HepG2 (cell line): Measurements from ENCODE around the gene CGA. TPM values are rescaled to one million over a fixed set of nuclear protein-coding genes. Genes with fewer than 3 reads are reported as not detected.

ENCODE experiments used
- ATAC-seq: fragments of 200-7000 bp; cut with Tn5 transposase; 3 replicates; pipeline ENCODE4 v1.9.1; 2020; ENCODE audit warnings: mild to moderate bottlenecking, moderate library complexity
- BruUV-seq: library from RNA; stranded (reverse); fragments of 400-500 nt; replicated peaks from 2 replicates; lab custom pipeline; 2021; lab: Mats Ljungman, UMichigan
- CTCF ChIA-PET: fragments of 300-600 bp; formaldehyde crosslinking; extraction: SDS; loops from one replicate; lab custom pipeline; 2021; ENCODE audit warnings: low total read pairs, inconsistent platforms, low intra/inter-chr PET ratio; lab: Yijun Ruan, JAX
- POLR2A ChIA-PET: fragments of 350-600 bp; sonication (Branson Sonifier 250); formaldehyde crosslinking; loops from one replicate; lab custom pipeline; 2020; ENCODE audit warnings: antibody characterized with exemption, inconsistent platforms; lab: Yijun Ruan, JAX
- DNase-seq: peaks from one replicate; pipeline ENCODE4 v3.0.0-alpha.2; 2015; ENCODE audit warnings: low spot score
- FAIRE-seq: peaks from 3 replicates; lab custom pipeline; 2011; peaks lifted over from hg19 to GRCh38; lab: Jason Lieb, UNC
- H2AFZ ChIP-seq: one replicate; pipeline ENCODE4 v1.6.1; 2011; ENCODE audit warnings: low read length, inconsistent platforms
- H3K27ac ChIP-seq: fragments of 300-600 bp; 3 replicates; pipeline ENCODE4 v1.8.0; 2011; ENCODE audit warnings: mixed run types, mild to moderate bottlenecking, mixed read lengths, low read length, inconsistent platforms; ENCODE audit not compliant: insufficient read depth; ENCODE audit errors: extremely low read length
- H3K27me3 ChIP-seq, 2 experiments: fragments of 200-600 bp in 1 of 2; 2 replicates in 1 of 2; 3 replicates in 1 of 2; pipeline versions ENCODE4 v1.6.0 to v1.8.0; 2011; ENCODE audit warnings: low read length in 2 of 2, mild to moderate bottlenecking in 2 of 2, moderate library complexity in 2 of 2, inconsistent platforms in 1 of 2; ENCODE audit not compliant: insufficient read depth in 2 of 2, control insufficient read depth in 1 of 2
- H3K36me3 ChIP-seq, 2 experiments: fragments of 200-600 bp in 1 of 2; replicated peaks in 1 of 2; 2 replicates in 1 of 2; 3 replicates in 1 of 2; pipeline versions ENCODE4 v1.5.1 to v1.8.0; 2011; ENCODE audit warnings: low read length in 2 of 2, inconsistent platforms in 1 of 2; ENCODE audit not compliant: insufficient read depth in 2 of 2, control insufficient read depth in 1 of 2
- H3K4me1 ChIP-seq: 2 replicates; pipeline ENCODE4 v1.5.1; 2012; ENCODE audit warnings: low read length, inconsistent platforms; ENCODE audit not compliant: insufficient read depth
- H3K4me2 ChIP-seq: 2 replicates; pipeline ENCODE4 v1.6.0; 2011; ENCODE audit warnings: low read depth, low read length, inconsistent platforms
- H3K4me3 ChIP-seq, 3 experiments: fragments of 200-600 bp in 1 of 3; sonication (generic), shearing (Covaris generic) in 1 of 3; replicated peaks in 1 of 3; 2 replicates each; pipeline ENCODE4 v1.5.1; 2011 to 2016; ENCODE audit warnings: low read length in 3 of 3, inconsistent platforms in 2 of 3, low read depth in 2 of 3, mild to moderate bottlenecking in 2 of 3, control low read depth in 1 of 3, mixed read lengths in 1 of 3; ENCODE audit not compliant: insufficient read depth in 1 of 3
- H3K79me2 ChIP-seq: one replicate; pipeline ENCODE4 v1.6.1; 2011; ENCODE audit warnings: low read length, inconsistent platforms; ENCODE audit not compliant: insufficient read depth
- H3K9ac ChIP-seq: 2 replicates; pipeline ENCODE4 v1.6.0; 2011; ENCODE audit warnings: mild to moderate bottlenecking, low read depth, low read length, inconsistent platforms; ENCODE audit not compliant: insufficient read depth
- H3K9me3 ChIP-seq: 2 replicates; pipeline ENCODE4 v1.5.1; 2012; ENCODE audit warnings: mild to moderate bottlenecking, low read length
- H4K20me1 ChIP-seq: 2 replicates; pipeline ENCODE4 v1.6.0; 2011; ENCODE audit warnings: inconsistent platforms, mild to moderate bottlenecking, low read length, moderate library complexity; ENCODE audit not compliant: insufficient read depth
- ATF7-NPFF ChIP-seq: sonication (generic); formaldehyde crosslinking; IDR thresholded peaks from 2 replicates; pipeline ENCODE4 v1.8.1; 2023; ENCODE audit warnings: mild to moderate bottlenecking, low read depth, missing genetic modification reagents, moderate library complexity
- CCDC6 ChIP-seq: sonication (generic); formaldehyde crosslinking; IDR thresholded peaks from 2 replicates; pipeline ENCODE4 v1.8.1; 2022; ENCODE audit warnings: mild to moderate bottlenecking, missing genetic modification reagents, moderate library complexity
- HNRNPK ChIP-seq: fragments of 200-400 bp; formaldehyde crosslinking; IDR thresholded peaks from 2 replicates; pipeline ENCODE4 v1.6.1; 2018; ENCODE audit warnings: low read length, low read depth, moderate library complexity, mild to moderate bottlenecking; ENCODE audit not compliant: poor library complexity, severe bottlenecking
- HOXA3 ChIP-seq: sonication (generic); formaldehyde crosslinking; IDR thresholded peaks from 2 replicates; pipeline ENCODE4 v1.5.0; 2020; ENCODE audit warnings: missing genetic modification reagents
- MED13 ChIP-seq: sonication (generic); formaldehyde crosslinking; IDR thresholded peaks from 2 replicates; pipeline ENCODE4 v1.5.0; 2020; ENCODE audit warnings: missing genetic modification reagents
- TSC22D2 ChIP-seq: sonication (generic); formaldehyde crosslinking; IDR thresholded peaks from 2 replicates; pipeline ENCODE4 v1.5.1; 2020; ENCODE audit warnings: missing genetic modification reagents, mild to moderate bottlenecking, borderline replicate concordance
- ZNF280D ChIP-seq: sonication (generic); formaldehyde crosslinking; IDR thresholded peaks from 2 replicates; pipeline ENCODE4 v1.5.1; 2020; ENCODE audit warnings: mild to moderate bottlenecking, missing genetic modification reagents
- ZNF552 ChIP-seq: sonication (generic); formaldehyde crosslinking; IDR thresholded peaks from 2 replicates; pipeline ENCODE4 v1.9.0; 2022; ENCODE audit warnings: missing genetic modification reagents, mild to moderate bottlenecking, borderline replicate concordance
- ZNF883 ChIP-seq: sonication (generic); formaldehyde crosslinking; IDR thresholded peaks from 2 replicates; pipeline ENCODE4 v1.5.1; 2020; ENCODE audit warnings: mild to moderate bottlenecking, missing genetic modification reagents; ENCODE audit errors: not compliant biosample characterization
- WGBS: methylation state at CpG from one replicate; pipeline ENCODE4 v1.1.6; 2017; ENCODE audit warnings: low lambda C conversion rate; 5-methylcytosine and 5-hydroxymethylcytosine counted together
- in situ Hi-C: cut with HindIII; loops from 2 replicates; pipeline ENCODE4 v1.10.0; 2017; ENCODE audit warnings: low pct_unique_long_range_greater_than_20kb; ENCODE audit not compliant: extremely low pct_ligation_motif_present
- intact Hi-C: fragments of 100-400 bp; cut with micrococcal nuclease; formaldehyde crosslinking; loops from one replicate; pipeline ENCODE4 v1.10.0; 2022; ENCODE audit not compliant: unreplicated experiment
- polyA plus RNA-seq, 8 experiments: library from polyadenylated mRNA; depleted of rRNA in 3 of 8; stranded (reverse) in 7 of 8; unstranded in 1 of 8; fragments of >200 nt; fragmentation: Illumina TruSeq in 4 of 8; extraction: Trizol in 4 of 8; gene quantifications; 2 replicates each; pipeline versions ENCODE4 v1.2.1 to v1.2.3, GENCODE V29; 2011 to 2016; ENCODE audit warnings: low read depth in 4 of 8, missing spikeins in 1 of 8, mixed read lengths in 1 of 8; ENCODE audit not compliant: insufficient read depth in 1 of 8
- total RNA-seq, 5 experiments: library from RNA; depleted of rRNA; stranded (reverse); fragments of >200 nt; fragmentation: Illumina TruSeq; extraction: Trizol; gene quantifications; 2 replicates each; pipeline ENCODE4 v1.2.3, GENCODE V29; 2016; ENCODE audit warnings: low read depth in 1 of 5

Gene CGA
- total and polyA plus RNA-seq, 2 of the 13 experiments (the other 11 are each of a cell fraction or from before 2014, with no cell fraction given): 0.09 TPM; not detected in 1

DNA sequence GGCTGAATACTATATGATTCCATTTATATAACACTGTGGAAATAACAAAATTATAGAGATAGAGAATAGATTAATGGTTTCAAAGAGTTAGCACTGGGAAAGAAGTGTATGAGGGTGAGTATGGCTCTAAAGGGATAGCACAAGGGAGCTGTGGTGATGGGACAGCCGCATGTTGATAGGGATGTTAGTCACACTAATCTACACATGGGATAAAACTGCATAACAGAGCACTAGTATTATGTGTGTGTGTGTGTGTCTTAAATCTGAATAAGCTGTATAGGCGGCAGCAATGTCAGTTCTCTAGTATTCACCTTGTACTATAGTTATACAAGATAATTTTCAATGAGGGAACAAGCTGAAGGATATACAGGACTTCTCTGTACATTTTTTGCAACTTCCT is 5.8 kb downstream of the CGA start (continued):
- no peak for TF ChIP-seq MED13 (CRISPR knock-in tag)
- TF ChIP-seq ATF7-NPFF (CRISPR knock-in tag): no peak

DNA sequence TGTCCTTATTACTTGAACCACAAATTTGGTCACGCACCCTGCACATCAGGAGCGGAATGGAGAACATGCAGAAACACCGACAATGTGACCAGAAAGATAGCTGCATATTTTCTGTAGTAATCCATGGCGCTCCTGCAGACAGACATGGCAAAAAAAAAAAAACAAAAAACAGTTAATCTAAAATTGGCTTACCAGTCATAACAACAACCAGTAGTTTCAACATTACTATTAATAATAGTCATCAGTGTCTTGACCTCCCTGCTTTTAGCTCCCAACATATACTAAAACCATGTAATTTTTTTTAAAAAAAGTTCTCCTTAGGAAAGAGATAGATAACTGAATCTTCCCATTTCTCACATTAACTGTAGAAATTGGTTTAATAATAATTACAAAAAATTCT is 6.8 kb downstream of the CGA start:
- Histone ChIP-seq H3K79me2 (no peaks in the 10 kb centered on the region), H3K9ac (no peak overlapping the region), H3K4me2 (no peak overlapping the region), H3K4me1 (no peaks in the 10 kb centered on the region), H2AFZ (no peak overlapping the region), H4K20me1 (no peaks in the 10 kb centered on the region), H3K4me3 (no peak overlapping the region), H3K27me3 (0 out of 5 replicates have a peak, but pooled peaks cover 0 to 4% of the 10 kb centered on the region in 2 experiments), H3K36me3 (no peaks in the 10 kb centered on the region), H3K27ac (no peak overlapping the region), H3K9me3 (no peaks in the 10 kb centered on the region)
- WGBS: 43% methylated on average over 4 of the region's 4 CpGs
- CTCF ChIA-PET: no interaction called here
- POLR2A ChIA-PET: no interaction called here
- intact Hi-C loops (no loop called here), in situ Hi-C loops (no loop called here)
- BruUV-seq: no TSS peak
- FAIRE-seq (no peak), DNase-seq (no peak), ATAC-seq (no peak)
- TF ChIP-seq HOXA3 (CRISPR knock-in tag): no peak

GRCh38 chr6:87082160-87082721 is 12.7 kb downstream of the CGA start:
- TF ChIP-seq ZNF552 (CRISPR knock-in tag) (no peak), CCDC6 (CRISPR knock-in tag) (no peak), ZNF883 (CRISPR knock-in tag) (no peak), HNRNPK (no peak), ZNF280D (CRISPR knock-in tag) (no peak), TSC22D2 (no peak)
- BruUV-seq: no TSS peak

More at GRCh38 chr6:87082160-87082721, 12.7 kb downstream of the CGA start:
- DNase-seq (no peak), ATAC-seq (no peak), FAIRE-seq (no peak)
- ChIA-PET CTCF (no interaction called here), POLR2A (no interaction called here)
- Histone ChIP-seq H3K4me1 (no peaks in the 10 kb centered on the region), H3K4me2 (no peak overlapping the region), H2AFZ (no peak overlapping the region), H3K9ac (no peak overlapping the region), H3K4me3 (no peak overlapping the region), H3K27ac (no peak overlapping the region), H3K9me3 (no peaks in the 10 kb centered on the region), H3K36me3 (no peaks in the 10 kb centered on the region), H3K27me3 (0 out of 5 replicates have a peak, but pooled peaks cover 0 to 4% of the 10 kb centered on the region in 2 experiments), H4K20me1 (no peaks in the 10 kb centered on the region), H3K79me2 (no peaks in the 10 kb centered on the region)
- 17% methylated on average over 2 of the region's 2 CpGs for WGBS
- in situ Hi-C loops: no loop called here
- intact Hi-C loops: no loop called here
